ENCODE data around the gene FBXW8. TPM values are rescaled to one million over a fixed set of nuclear protein-coding genes. Genes with fewer than 3 reads are reported as not detected.

FBXW8 gene
- total RNA-seq, 4 donors from 2014 or later, result 8.5 to 14.3 (median 10.6) TPM

DNA sequence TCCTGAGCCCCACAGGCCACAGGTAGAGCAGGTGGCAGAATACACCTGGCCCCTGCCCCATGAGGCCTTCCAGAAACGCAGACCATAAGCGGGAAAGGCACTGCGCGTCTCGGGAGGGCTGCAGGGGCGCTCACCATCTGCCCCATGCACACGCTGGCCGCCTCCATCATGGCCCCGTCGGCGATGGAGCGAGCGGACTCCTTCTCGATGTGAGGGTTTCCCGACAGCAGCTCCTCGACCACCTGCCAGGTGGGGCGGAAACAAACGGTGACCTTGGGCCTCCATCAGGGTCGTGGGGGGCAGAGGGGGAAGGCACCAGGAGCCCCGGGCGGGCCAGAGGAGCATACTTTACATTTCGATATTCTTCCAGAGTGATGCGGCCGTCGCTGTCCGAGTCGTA is 135.7 kb downstream of the FBXW8 start:
- TF ChIP-seq, protein P1, sequence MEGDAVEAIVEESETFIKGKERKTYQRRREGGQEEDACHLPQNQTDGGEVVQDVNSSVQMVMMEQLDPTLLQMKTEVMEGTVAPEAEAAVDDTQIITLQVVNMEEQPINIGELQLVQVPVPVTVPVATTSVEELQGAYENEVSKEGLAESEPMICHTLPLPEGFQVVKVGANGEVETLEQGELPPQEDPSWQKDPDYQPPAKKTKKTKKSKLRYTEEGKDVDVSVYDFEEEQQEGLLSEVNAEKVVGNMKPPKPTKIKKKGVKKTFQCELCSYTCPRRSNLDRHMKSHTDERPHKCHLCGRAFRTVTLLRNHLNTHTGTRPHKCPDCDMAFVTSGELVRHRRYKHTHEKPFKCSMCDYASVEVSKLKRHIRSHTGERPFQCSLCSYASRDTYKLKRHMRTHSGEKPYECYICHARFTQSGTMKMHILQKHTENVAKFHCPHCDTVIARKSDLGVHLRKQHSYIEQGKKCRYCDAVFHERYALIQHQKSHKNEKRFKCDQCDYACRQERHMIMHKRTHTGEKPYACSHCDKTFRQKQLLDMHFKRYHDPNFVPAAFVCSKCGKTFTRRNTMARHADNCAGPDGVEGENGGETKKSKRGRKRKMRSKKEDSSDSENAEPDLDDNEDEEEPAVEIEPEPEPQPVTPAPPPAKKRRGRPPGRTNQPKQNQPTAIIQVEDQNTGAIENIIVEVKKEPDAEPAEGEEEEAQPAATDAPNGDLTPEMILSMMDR (IDR thresholded peaks at IDR 0.05; ENCODE audit: low read depth), result no peak

DNA sequence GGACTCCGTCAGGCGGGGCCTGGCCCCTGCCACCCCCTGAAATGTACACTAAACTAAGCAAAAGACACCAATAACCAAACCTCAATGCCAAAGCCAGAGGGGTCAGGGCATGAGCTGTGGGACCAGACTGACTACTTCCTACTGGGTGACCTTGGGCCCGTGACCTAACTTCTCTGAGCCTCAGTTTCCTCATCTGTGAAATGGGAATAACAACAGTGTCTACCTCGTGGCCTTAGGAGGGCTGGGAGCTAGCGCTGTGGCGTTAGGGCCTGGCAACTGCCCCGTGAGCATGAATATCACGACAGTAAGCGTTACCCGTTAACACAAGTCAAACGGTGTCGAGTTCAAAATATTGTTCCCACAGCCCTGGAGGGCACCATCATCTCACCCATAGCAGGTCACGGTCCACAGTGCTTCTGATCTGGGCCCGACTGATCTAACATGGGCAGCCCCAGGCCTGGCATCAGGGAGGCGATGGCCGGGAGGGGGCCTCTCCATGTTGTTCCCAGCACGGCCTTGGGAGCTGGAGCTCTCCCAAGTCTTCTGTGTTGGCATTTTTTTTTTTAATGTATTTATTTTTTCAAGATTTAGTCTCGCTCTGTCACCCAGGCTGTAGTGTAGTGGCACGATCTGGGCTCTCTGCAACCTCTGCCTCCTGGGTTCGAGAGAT is 136.2 kb downstream of the FBXW8 start:
- TF ChIP-seq, protein P1 (IDR thresholded peaks at IDR 0.05; ENCODE audit: low read depth), result no peak

DNA sequence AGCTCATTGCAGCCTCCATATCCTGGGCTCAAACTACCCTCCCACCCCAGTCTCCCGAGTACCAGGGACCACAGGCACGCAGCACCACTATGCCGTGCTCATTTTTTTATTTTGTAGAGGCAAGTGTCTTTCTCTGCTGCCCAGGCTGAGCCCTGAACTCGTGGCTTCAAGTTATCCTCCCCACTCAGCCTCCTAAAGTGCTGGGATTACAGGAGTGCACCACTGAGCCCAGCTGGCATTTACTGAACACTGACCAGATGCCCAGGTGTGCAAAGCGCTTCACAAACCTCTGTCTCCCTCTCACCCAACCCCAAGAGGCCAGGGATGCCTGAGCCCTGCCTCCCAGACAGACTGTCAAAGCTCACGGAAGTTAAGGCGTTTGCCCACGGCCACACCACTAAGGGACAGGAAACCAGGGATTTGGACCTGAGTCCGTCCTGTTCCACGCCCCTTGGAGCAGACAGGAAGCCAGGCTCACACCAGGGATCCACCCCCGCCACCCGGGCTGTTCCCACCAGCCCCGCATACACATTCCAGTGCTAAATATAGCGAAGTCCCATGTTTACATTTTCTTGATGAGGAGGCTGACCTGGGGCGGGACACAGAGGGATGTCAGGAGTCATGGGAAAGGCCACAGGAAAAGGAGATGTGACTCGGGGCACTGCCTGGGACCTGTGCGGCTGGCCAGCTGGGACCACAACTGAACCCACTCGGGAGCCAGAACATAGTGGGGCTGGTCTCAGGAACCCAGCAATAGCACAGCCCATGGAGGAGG is 137.2 kb downstream of the FBXW8 start:
- TF ChIP-seq, protein P1 (IDR thresholded peaks at IDR 0.05; ENCODE audit: low read depth), result no peak

DNA sequence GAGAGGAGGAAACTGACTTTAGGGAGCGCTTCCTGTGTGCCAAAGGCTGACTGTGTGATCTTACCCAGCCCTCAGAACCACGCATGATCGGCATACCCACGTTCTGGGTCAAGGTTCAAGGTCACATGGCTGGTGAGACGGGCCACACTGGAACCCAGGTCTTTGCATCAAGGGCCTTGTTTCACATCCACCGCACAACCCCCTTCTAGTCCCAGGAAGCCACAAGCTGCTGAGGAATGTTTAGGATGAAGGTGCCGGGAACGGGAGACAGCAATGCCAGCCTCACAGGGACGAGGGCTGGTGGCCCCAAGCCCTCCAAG is 137.8 kb downstream of the FBXW8 start:
- TF ChIP-seq, protein P1 (IDR thresholded peaks at IDR 0.05; ENCODE audit: low read depth), result no peak

DNA sequence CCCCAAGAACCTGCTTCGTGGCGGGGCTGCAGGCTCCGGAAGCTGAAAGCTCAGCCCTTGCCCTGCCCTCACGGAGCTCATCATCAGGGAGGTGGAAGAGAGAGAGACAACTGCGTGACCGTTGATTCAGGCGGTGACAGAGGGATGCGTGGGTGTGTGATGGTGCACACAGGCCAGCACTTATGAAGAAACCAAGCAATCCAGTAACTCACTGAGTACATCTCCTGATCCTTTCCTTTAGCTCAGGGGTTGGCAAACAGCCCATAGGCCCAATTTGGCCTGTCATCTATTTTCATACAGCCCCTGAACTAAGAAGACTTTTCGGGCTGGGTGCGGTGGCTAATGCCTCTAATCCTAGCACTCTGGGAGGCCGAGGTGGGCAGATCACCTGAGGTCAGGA is 138.5 kb downstream of the FBXW8 start:
- TF ChIP-seq, protein P1 (IDR thresholded peaks at IDR 0.05; ENCODE audit: low read depth), result no peak

DNA sequence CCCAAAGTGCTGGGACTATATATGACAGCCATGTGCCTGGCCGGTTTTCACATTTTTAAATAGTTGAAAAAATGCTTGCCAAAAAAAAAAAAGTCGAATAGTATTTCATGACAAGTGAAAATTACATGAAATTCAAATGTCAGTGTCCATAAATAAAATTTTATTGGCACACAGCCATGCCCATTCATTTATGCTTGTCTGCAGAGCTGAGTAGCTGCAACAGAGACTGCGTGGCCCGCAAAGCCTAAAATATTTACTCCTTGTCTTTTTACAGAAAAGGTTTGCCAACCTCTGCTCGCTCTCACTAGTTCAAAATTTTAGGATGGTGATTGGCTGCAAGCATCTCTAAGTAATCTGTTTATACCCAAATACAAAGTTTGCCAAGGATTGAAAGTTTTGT is 139.3 kb downstream of the FBXW8 start:
- TF ChIP-seq, protein P1 (IDR thresholded peaks at IDR 0.05; ENCODE audit: low read depth), result no peak

GRCh38 chr12:117051380-117051779 is 140.6 kb downstream of the FBXW8 start:
- TF ChIP-seq, protein P1 (IDR thresholded peaks at IDR 0.05; ENCODE audit: low read depth), result no peak
